ENCODE data around the gene CSH2.
"Not testable (repeated sequence)": the region's sequence is repeated elsewhere in the genome, so short reads cannot be mapped to it uniquely, and the experiment has no call there.

The CSH2 gene

DNA sequence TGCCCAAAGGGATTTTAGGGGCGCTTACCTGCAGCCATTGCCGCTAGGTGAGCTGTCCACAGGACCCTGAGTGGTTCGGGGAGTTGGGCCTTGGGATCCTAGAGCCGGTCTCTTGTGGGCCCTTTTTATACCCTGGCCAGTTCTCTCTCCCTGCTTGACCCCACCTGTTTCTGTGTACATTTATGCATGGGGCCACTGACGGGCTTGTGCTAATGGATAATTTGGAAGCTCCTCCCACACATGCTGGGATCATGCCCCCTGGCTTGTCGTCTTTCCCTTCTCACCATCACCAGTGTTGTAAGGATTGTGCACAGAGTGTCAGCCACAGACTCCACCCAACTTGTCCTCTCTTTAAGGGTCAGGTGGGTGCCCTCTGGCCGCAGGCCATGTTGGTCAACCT, at the start of gene CSH2:
Gene CSH2 (minus strand): TSS at position 101 of the 400 bp plus-strand sequence. CDS start 63 bp downstream, at position 38.
- not testable (repeated sequence) for DNase-seq (ENCODE audit: low read depth in 2 of 2)

DNA sequence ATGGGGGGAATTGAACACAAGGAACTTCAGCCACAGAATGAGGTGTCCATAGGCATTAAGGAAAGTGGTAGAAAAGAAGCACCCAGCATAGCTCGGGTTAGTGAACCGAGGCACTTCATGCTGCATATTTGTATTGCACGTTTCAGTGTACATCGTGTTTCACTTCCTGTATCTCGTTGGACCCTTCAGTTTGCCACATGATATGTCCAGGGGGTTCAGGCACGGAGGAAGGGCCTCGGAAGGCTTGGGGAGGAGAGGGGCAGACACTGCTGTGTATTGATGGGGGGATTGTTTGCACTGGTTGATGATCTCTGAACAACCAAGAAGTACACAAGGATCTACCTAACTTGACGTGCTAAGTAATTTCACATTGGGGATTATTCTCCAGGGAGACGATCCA, 48.9 kb upstream of the CSH2 start:
- not testable (repeated sequence) for DNase-seq (ENCODE audit: low read depth in 2 of 2)

DNA sequence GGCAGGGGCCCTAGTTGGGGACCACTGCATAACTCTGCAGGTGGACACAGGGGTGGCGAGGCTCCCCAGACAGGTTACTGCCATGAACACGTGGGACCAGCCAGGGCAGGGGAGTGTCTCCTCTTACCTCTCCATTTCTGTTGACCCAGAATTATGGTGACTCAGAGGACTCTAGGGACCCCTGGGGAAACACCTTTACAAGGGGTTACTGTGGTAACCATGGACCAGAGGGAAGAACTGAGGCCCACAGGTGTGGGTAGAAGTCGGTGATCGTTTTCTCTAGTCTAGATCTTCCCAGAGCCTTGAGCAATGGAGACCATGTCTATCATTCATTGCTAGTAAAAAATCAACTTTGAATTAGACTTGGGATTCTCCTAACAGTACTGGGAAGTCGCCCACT, 47.3 kb upstream of the CSH2 start:
- not testable (repeated sequence) for DNase-seq (ENCODE audit: low read depth in 2 of 2)

DNA sequence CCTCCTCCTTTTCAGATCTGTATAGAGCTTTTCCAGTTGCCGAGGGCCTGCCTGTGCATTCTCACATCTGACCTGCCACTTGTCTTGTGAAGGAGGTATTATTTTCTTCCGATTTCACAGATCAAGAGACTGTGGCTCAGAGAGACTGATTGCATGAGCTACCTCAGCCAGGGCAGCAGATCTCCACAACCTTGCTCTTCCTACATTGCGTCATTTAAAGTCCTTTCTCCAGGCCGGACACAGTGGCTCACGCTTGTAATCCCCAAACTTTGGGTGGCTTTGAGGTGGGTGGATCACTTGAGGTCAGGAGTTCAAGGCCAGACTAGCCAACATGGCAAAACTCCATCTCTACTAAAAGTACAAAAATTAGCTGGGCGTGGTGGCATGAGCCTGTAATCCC, 46.6 kb upstream of the CSH2 start:
- DNase-seq (ENCODE audit: low read depth in 2 of 2), result not testable (repeated sequence)

DNA sequence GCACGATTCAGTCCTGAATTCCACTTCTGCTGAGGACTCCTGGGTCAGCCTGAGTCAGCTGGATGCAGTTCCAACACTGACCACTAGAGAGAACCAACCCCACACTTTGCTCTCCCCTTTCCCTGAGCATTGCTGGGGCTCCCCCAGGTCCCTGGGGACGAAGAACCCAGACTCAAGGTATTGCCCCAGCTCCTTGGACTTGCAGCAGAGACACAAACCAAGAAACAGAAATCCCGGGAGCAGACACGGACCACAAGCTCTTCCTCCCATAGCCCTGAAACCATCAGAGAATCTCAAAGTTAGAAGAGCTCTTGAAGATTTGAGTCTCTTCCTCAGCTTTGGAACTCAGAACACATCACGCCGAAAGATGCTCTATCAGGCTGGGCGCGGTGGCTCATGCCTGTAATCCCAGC, 45.8 kb upstream of the CSH2 start:
- peak; percentile 38 to 45 for DNase-seq (ENCODE audit: low read depth in 2 of 2)

DNA sequence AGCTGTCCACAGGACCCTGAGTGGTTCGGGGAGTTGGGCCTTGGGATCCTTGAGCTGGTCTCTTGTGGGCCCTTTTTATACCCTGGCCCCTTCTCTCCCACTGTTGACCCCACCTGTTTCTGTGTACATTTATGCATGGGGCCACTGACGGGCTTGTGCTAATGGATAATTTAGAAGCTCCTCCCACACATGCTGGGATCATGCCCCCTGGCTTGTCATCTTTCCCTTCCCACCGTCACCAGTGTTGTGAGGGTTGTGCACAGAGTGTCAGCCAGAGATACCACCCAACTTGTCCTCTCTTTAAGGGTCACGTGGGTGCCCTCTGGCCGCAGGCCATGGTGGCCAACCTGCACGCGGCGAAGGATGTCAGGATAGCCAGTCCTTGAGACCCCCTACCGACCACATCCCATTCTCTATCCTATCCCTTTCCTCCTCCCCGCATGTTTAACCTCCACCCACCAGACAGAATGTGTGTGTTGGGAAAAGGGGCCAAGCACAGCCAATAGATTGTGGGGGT, 45.4 kb upstream of the CSH2 start, which contains the start of gene GH1:
Gene GH1 (minus strand): TSS at position 51 of the 517 bp plus-strand sequence. CDS start 63 bp downstream, outside the sequence.
- DNase-seq (ENCODE audit: low read depth in 2 of 2), result not testable (repeated sequence)

DNA sequence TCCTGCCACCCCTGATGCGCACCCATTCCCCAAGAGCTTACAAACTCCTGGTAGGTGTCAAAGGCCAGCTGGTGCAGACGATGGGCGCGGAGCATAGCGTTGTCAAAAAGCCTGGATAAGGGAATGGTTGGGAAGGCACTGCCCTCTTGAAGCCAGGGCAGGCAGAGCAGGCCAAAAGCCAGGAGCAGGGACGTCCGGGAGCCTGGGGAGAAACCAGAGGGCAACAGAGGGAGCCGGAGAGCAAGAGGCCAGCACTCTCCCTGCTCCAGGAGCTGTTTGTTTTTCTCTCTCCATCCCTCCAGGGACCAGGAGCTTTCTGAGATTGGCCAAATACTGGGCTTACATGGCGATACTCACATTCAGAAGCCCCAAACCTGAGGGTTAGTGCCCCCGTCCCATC, 44.8 kb upstream of the CSH2 start:
- DNase-seq (ENCODE audit: low read depth in 2 of 2), result no peak

DNA sequence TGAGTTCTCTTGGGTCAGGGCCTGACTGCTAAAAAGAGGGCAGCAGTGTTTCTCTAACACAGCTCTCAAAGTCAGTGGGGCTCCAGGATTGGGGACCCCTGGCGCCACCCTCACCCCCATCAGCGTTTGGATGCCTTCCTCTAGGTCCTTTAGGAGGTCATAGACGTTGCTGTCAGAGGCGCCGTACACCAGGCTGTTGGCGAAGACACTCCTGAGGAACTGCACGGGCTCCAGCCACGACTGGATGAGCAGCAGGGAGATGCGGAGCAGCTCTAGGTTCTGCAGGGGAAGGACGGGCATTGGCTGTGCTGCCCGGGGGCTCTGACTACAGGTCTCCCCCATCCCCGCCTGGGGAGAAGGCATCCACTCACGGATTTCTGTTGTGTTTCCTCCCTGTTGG, 44.2 kb upstream of the CSH2 start:
- no peak for DNase-seq (ENCODE audit: low read depth in 2 of 2)

DNA sequence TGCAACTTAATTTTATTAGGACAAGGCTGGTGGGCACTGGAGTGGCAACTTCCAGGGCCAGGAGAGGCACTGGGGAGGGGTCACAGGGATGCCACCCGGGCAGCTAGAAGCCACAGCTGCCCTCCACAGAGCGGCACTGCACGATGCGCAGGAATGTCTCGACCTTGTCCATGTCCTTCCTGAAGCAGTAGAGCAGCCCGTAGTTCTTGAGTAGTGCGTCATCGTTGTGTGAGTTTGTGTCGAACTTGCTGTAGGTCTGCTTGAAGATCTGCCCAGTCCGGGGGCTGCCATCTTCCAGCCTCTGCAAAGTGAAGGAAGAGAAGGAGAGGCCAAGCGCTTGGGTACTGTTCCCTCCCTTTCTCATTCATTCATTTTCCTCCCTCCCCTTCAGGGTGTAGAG, 43.7 kb upstream of the CSH2 start:
- not testable (repeated sequence) for DNase-seq (ENCODE audit: low read depth in 2 of 2)

DNA sequence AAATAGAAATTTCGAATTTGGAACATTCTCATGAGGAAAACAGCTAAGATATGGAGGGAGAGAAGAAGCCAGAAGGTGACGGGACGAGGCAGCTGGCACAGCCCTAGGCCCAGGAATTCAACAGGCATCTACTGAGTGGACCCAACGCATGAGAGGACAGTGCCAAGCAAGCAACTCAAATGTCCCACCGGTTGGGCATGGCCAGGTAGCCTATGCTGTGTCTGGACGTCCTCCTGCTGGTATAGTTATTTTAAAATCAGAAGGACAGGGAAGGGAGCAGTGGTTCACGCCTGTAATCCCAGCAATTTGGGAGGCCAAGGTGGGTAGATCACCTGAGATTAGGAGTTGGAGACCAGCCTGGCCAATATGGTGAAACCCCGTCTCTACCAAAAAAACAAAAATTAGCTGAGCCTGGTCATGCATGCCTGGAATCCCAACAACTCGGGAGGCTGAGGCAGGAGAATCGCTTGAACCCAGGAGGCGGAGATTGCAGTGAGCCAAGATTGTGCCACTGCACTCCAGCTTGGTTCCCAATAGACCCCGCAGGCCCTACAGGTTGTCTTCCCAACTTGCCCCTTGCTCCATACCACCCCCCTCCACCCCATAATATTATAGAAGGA, 43.2 kb upstream of the CSH2 start:
- no peak for DNase-seq (ENCODE audit: low read depth in 2 of 2)

DNA sequence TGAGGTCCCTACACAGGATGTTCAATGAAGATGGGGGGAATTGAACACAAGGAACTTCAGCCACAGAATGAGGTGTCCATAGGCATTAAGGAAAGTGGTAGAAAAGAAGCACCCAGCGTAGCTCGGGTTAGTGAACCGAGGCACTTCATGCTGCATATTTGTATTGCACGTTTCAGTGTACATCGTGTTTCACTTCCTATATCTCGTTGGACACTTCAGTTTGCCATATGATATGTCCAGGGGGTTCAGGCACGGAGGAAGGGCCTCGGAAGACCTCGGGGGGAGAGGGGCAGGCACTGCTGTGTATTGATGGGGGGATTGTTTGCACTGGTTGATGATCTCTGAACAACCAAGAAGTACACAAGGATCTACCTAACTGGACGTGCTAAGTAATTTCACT, 42.3 kb upstream of the CSH2 start:
- DNase-seq (ENCODE audit: low read depth in 2 of 2), result not testable (repeated sequence)

DNA sequence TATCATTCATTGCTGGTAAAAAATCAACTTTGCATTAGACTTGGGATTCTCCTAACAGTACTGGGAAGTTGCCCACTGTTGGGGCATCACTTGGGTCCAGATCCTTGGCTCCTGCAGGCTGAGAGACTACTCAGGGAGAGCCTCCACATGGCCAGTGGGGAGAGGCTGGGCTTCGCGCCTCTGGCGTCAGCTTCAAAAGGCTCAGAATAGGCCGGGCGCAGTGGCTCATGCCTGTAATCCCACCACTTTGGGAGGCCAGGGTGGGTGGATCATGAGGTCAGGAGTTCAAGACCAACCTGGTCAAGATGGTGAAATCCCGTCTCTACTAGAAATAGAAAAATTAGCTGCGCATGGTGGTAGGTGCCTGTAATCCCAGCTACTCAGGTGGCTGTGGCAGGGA, 41.0 kb upstream of the CSH2 start:
- DNase-seq (ENCODE audit: low read depth in 2 of 2), result no peak

DNA sequence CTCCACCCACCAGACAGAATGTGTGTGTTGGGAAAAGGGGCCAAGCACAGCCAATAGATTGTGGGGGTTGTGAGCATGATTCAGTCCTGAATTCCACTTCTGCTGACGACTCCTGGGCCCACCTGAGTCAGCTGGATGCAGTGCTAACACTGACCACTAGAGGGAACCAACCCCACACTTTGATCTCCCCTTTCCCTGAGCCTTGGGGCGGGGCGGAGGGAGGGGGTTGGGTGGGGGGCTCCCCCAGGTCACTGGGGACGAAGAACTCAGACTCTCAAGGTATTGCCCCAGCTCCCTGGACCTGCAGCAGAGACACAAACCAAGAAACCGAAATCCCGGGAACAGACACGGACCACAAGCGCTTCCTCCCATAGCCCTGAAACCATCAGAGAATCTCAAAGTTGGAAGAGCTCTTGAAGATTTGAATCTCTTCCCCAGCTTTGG, 38.2 kb upstream of the CSH2 start:
- DNase-seq (ENCODE audit: low read depth in 2 of 2), result peak; percentile 36 to 51

DNA sequence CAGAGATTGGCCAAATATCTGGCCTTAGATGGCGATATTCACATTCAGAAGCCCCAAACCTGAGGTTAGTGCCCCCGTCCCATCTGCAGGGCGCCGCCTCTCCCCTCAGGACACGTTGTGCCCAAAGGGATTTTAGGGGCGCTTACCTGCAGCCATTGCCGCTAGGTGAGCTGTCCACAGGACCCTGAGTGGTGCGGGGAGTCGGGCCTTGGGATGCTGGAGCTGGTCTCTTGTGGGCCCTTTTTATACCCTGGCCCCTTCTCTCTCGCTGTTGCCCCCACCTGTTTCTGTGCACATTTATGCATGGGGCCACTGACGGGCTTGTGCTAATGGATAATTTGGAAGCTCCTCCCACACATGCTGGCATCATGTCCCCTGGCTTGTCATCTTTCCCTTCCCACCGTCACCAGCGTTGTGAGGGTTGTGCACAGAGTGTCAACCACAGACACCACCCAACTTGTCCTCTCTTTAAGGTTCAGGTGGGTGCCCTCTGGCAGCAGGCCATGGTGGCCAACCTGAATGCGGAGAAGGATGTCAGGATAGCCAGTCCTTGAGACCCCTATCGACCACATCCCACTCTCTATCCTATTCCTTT, 37.7 kb upstream of the CSH2 start, which contains the start of gene CSHL1:
Gene CSHL1 (minus strand): TSS at position 218 of the 595 bp plus-strand sequence. CDS start 62 bp downstream, at position 156.
- no peak for DNase-seq (ENCODE audit: low read depth in 2 of 2)

DNA sequence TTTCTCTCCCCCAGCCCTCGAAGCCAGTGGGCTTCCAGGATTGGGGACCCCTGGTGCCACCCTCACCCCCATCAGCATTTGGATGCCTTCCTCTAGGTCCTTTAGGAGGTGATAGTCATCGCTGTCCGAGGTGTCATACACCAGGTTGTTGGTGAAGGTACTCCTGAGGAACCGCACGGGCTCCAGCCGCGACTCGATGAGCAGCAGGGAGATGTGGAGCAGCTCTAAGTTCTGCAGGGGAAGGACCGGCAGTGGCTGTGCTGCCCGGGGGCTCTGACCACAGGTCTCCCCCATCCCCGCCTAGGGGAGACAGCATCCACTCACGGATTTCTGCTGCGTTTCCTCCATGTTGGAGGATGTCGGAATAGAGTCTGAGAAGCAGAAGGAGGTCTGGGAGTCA, 36.6 kb upstream of the CSH2 start:
- no peak for DNase-seq (ENCODE audit: low read depth in 2 of 2)

DNA sequence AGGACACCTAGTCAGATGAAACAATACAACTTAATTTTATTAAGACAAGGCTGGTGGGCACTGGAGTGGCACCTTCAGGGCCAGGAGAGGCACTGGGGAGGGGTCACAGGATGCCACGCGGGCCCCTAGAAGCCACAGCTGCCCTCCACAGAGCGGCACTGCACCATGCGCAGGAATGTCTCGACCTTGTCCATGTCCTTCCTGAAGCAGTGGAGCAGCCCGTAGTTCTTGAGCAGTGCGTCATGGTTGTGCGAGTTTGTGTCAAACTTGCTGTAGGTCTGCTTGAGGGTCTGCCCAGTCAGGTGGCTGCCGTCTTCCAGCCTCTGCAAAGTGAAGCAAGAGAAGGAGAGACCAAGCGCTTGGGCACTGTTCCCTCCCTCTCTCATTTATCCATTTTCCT, 36.1 kb upstream of the CSH2 start:
- not testable (repeated sequence) for DNase-seq (ENCODE audit: low read depth in 2 of 2)

DNA sequence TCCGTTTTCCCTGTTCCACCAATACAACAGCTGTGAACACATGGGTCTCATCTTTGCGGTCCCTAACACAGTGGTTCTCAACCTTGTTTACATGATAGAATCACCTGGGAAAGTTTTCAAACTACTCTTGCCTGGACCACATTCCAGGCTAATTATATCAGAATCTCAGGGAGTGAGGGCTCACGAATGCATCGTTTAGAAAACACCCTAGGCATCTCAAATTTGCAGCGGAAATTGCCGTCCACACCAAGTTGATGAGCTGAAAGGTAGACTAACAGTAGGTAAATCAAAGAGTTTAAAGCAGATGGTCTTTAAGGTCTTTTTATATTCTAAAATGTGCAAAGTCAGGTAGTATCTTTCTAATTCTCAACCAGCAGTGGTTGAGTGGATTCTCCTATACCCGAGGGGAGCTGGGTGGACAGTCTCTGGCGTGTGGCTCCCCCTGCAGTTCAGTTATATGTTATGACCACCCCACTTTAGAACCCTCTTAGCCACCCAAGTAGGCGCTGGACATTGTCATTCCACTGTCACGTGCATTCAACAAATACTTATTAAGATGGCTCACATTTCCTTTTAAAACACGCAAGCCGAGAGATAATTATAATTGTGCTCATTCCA, 33.8 kb upstream of the CSH2 start:
- DNase-seq (ENCODE audit: low read depth in 2 of 2), result not testable (repeated sequence)

DNA sequence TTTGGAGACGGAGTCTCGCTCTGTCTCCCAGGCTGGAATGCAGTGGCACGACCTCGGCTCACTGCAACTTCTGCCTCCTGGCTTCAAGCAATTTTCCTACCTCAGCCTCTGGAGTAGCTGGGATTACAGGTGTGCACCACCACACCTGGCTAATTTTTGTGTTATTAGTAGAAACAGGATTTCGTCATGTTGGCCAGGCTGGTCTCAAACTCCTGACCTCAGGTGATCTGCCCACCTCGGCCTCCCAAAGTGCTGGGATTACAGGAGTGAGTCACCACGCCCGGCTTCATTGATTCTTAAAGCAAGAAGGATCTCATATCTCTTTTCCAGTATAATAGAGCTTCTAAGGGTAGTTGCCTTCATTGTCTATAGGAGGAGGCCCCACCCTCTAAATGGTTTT, 31.3 kb upstream of the CSH2 start:
- not testable (repeated sequence) for DNase-seq (ENCODE audit: low read depth in 2 of 2)

DNA sequence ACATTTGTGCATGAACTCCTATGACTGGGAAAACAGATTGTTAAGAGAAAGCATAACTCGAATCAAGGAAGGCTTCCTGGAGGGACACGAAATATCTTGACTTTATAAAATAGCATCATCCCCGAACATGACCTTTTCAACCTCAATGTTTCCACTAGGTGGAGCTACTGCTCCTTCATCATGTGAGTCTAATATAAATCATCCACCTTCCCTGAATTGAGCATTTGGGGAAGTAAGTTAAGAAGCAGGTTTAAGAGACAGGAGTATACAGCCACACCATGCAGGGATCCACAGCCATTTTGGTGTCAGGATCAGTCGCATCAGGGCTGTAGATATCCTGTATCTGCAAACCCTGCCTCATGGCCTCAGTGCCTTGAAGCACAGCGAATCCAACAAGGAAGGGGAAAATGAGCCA, 30.3 kb upstream of the CSH2 start:
- DNase-seq (ENCODE audit: low read depth in 2 of 2), result not testable (repeated sequence)

DNA sequence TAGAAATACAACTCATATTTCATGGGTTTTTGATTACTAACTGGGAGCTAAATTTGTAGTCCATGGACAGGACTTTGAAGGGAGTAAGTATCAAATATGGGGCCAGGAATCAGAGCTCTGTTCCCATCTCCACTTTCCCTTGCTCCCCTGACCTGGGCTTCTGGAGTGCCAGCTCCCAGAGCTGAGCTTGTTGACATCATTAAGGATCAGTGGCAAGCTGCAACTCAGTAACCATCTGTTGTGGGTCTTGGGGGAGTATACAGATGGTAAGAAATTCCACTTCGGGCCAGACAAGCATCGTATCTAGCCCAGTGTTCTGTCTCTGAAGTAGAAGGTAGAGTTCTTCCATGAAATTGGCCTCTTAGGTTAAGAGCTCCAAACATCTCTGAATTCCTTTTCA, 28.5 kb upstream of the CSH2 start:
- not testable (repeated sequence) for DNase-seq (ENCODE audit: low read depth in 2 of 2)

DNA sequence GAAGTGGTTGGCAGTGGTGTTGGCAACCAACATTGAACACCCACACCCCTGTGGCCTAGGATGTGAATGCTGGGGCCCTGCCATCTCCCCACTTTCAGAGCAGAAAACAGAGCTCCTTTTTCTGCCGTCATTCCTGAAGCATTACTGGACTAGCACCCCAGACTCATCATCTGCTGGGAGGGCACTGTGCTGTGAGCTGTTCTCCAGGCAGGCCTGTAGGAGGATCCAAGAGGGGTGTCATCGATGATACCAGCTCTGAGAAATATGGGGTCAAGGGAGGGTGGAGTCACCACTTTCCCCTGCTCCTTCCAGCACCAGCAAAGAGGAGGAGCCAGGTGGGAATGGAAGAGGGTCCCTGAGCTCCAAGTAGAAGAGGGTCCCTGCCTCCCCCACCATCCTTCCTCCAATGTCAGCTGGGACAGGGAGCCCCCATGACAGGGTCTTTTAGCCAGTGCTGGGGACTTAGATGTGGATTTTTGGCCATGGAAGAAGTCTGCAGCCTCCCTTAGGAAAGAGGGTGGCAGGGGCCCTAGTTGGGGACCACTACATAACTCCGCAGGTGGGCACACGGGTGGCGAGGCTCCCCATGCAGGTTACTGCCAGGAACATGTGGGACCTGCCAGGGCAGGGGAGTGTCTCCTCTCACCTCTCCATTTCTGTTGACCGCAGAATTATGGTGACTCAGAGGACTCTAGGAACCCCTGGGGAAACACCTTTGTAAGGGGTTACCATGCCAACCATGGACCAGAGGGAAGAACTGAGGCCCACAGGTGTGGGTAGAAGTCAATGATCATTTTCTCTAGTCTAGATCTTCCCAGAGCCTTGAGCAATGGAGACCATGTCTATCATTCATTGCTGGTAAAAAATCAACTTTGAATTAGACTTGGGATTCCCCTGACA, 25.7 kb upstream of the CSH2 start:
- not testable (repeated sequence) for DNase-seq (ENCODE audit: low read depth in 2 of 2)
